H1 (cell line): ENCODE results near the gene DMPK. TPM values are rescaled to one million over a fixed set of nuclear protein-coding genes. Genes with fewer than 3 reads are reported as not detected.

Experiments used
- CTCF ChIA-PET: fragments of 300-600 bp; sonication (Branson Sonifier 250); formaldehyde crosslinking; loops from one replicate; lab custom pipeline; 2021; ENCODE audit not compliant: partially characterized antibody; lab: Charles Lee
- POLR2A ChIA-PET: fragments of 300-600 bp; sonication (Branson Sonifier 250); formaldehyde crosslinking; loops from one replicate; lab custom pipeline; 2021; ENCODE audit warnings: inconsistent platforms; ENCODE audit not compliant: partially characterized antibody; lab: Charles Lee
- DNase-seq, 2 experiments: peaks; one replicate each; pipeline versions ENCODE4 v3.0.0 to v3.0.0-alpha.2; 2010 to 2022; ENCODE audit warnings: low spot score in 2 of 2, low read depth in 1 of 2, mixed read lengths in 1 of 2
- FAIRE-seq: peaks from 2 replicates; lab custom pipeline; 2011; peaks lifted over from hg19 to GRCh38; lab: Jason Lieb, UNC
- H2AFZ ChIP-seq: 2 replicates; pipeline ENCODE4 v1.8.1; 2012; ENCODE audit warnings: low read length, inconsistent platforms
- H2AK5ac ChIP-seq: 2 replicates; pipeline ENCODE4 v1.6.1; 2013; ENCODE audit warnings: low read depth, low read length
- H2BK120ac ChIP-seq: replicated peaks from 2 replicates; pipeline ENCODE3; 2013; ENCODE audit warnings: low read depth, low read length, inconsistent platforms
- H2BK12ac ChIP-seq: 2 replicates; pipeline ENCODE4 v1.6.1; 2013; ENCODE audit warnings: low read depth, low read length
- H2BK15ac ChIP-seq: 2 replicates; pipeline ENCODE4 v1.6.1; 2013; ENCODE audit warnings: low read length
- H2BK20ac ChIP-seq: 2 replicates; pipeline ENCODE4 v1.6.1; 2013; ENCODE audit warnings: low read length
- H2BK5ac ChIP-seq: 2 replicates; pipeline ENCODE4 v1.6.1; 2013; ENCODE audit warnings: low read depth, low read length
- H3K14ac ChIP-seq: 2 replicates; pipeline ENCODE4 v1.6.1; 2013; ENCODE audit warnings: inconsistent platforms; ENCODE audit not compliant: insufficient read length
- H3K18ac ChIP-seq: 2 replicates; pipeline ENCODE4 v1.6.1; 2013; ENCODE audit warnings: low read length; ENCODE audit errors: extremely low read depth
- H3K23ac ChIP-seq: 2 replicates; pipeline ENCODE4 v1.6.1; 2013; ENCODE audit warnings: inconsistent platforms; ENCODE audit not compliant: insufficient read length
- H3K23me2 ChIP-seq: 2 replicates; pipeline ENCODE4 v1.6.1; 2013; ENCODE audit warnings: low read depth, low read length
- H3K27ac ChIP-seq: 2 replicates; pipeline ENCODE4 v1.6.1; 2011; ENCODE audit warnings: low read depth, low read length, inconsistent platforms
- H3K27me3 ChIP-seq, 4 experiments: replicated peaks in 1 of 4; 1 replicate in 1 of 4; 2 replicates in 3 of 4; pipeline versions ENCODE4 v1.6.1 to v1.8.1; 2011 to 2013; ENCODE audit warnings: low read length in 3 of 4, mild to moderate bottlenecking in 3 of 4, inconsistent platforms in 2 of 4, mixed read lengths in 2 of 4, moderate library complexity in 1 of 4; ENCODE audit not compliant: control insufficient read depth in 3 of 4, insufficient read depth in 3 of 4; ENCODE audit errors: extremely low read depth in 1 of 4
- H3K36me3 ChIP-seq, 4 experiments: 2 replicates each; pipeline versions ENCODE4 v1.6.1 to v1.8.1; 2011 to 2013; ENCODE audit warnings: mild to moderate bottlenecking in 4 of 4, low read length in 3 of 4, moderate library complexity in 2 of 4, control low read depth in 1 of 4, inconsistent platforms in 1 of 4; ENCODE audit not compliant: insufficient read depth in 4 of 4, control insufficient read depth in 2 of 4
- H3K4ac ChIP-seq: replicated peaks from 2 replicates; pipeline ENCODE3; 2013; ENCODE audit warnings: low read length, low read depth, mixed read lengths, inconsistent platforms; ENCODE audit not compliant: insufficient read length
- H3K4me1 ChIP-seq, 4 experiments: replicated peaks in 1 of 4; 1 replicate in 1 of 4; 2 replicates in 3 of 4; pipeline versions ENCODE4 v1.6.1 to v1.8.1; 2011 to 2013; ENCODE audit warnings: low read length in 3 of 4, inconsistent platforms in 2 of 4, mixed read lengths in 1 of 4; ENCODE audit not compliant: insufficient read depth in 4 of 4, control insufficient read depth in 3 of 4
- H3K4me2 ChIP-seq, 2 experiments: 2 replicates each; pipeline versions ENCODE4 v1.6.1 to v1.8.1; 2011 to 2013; ENCODE audit warnings: low read depth in 2 of 2, low read length in 2 of 2, control low read depth in 1 of 2, inconsistent platforms in 1 of 2, mild to moderate bottlenecking in 1 of 2; ENCODE audit not compliant: insufficient read depth in 1 of 2
- H3K4me3 ChIP-seq, 4 experiments: fragments of 200-600, 300-600 bp in 1 of 4; sonication (generic), shearing (Covaris generic), sonication (Bioruptor Twin) in 1 of 4; 2 replicates each; pipeline versions ENCODE4 v1.5.1 to v1.8.1; 2011 to 2016; ENCODE audit warnings: low read length in 4 of 4, low read depth in 3 of 4, control low read depth in 2 of 4, inconsistent platforms in 2 of 4, mild to moderate bottlenecking in 2 of 4, mixed read lengths in 1 of 4, moderate library complexity in 1 of 4; ENCODE audit not compliant: insufficient read depth in 2 of 4; ENCODE audit errors: extremely low read depth in 1 of 4
- H3K56ac ChIP-seq: replicated peaks from 2 replicates; pipeline ENCODE3; 2013; ENCODE audit warnings: low read depth, mild to moderate bottlenecking, mixed read lengths, low read length, inconsistent platforms; ENCODE audit not compliant: insufficient read length
- H3K79me1 ChIP-seq: 2 replicates; pipeline ENCODE4 v1.6.1; 2013; ENCODE audit warnings: low read depth, low read length, control low read depth
- H3K79me2 ChIP-seq, 2 experiments: 2 replicates each; pipeline versions ENCODE4 v1.6.1 to v1.8.1; 2012 to 2013; ENCODE audit warnings: low read length in 2 of 2, mild to moderate bottlenecking in 2 of 2, inconsistent platforms in 1 of 2; ENCODE audit not compliant: insufficient read depth in 2 of 2, control insufficient read depth in 1 of 2
- H3K9ac ChIP-seq, 4 experiments: replicated peaks in 1 of 4; 1 replicate in 1 of 4; 2 replicates in 3 of 4; pipeline versions ENCODE4 v1.6.1 to v1.8.1; 2011 to 2013; ENCODE audit warnings: low read depth in 3 of 4, low read length in 3 of 4, control low read depth in 2 of 4, mild to moderate bottlenecking in 2 of 4, moderate library complexity in 2 of 4, inconsistent platforms in 1 of 4; ENCODE audit errors: extremely low read depth in 1 of 4
- H3K9me3 ChIP-seq, 2 experiments: 2 replicates each; pipeline versions ENCODE4 v1.6.1 to v1.8.1; 2012 to 2013; ENCODE audit warnings: mild to moderate bottlenecking in 2 of 2, moderate library complexity in 2 of 2, control low read depth in 1 of 2, inconsistent platforms in 1 of 2, low read depth in 1 of 2, low read length in 1 of 2, mixed read lengths in 1 of 2; ENCODE audit not compliant: insufficient read depth in 2 of 2
- H4K20me1 ChIP-seq, 2 experiments: replicated peaks in 1 of 2; 2 replicates each; pipeline versions ENCODE3 to v1.8.1; 2011 to 2013; ENCODE audit warnings: inconsistent platforms in 2 of 2, low read length in 2 of 2, mild to moderate bottlenecking in 1 of 2; ENCODE audit not compliant: insufficient read depth in 2 of 2, control insufficient read depth in 1 of 2
- H4K5ac ChIP-seq: 2 replicates; pipeline ENCODE4 v1.6.1; 2013; ENCODE audit warnings: low read length, low read depth, mixed read lengths, inconsistent platforms; ENCODE audit not compliant: insufficient read length
- H4K8ac ChIP-seq: 2 replicates; pipeline ENCODE4 v1.8.0; 2013; ENCODE audit warnings: mild to moderate bottlenecking, moderate library complexity, low read length, inconsistent platforms; ENCODE audit not compliant: insufficient read depth; ENCODE audit errors: extremely low read depth
- H4K91ac ChIP-seq: replicated peaks from 2 replicates; pipeline ENCODE3; 2013; ENCODE audit warnings: low read length, mixed read lengths, inconsistent platforms; ENCODE audit not compliant: insufficient read length
- BRCA1 ChIP-seq: IDR thresholded peaks from 2 replicates; pipeline ENCODE4 v1.6.1; 2012; ENCODE audit warnings: low read depth, low read length, improper control_type of control experiment
- CBX5 ChIP-seq: fragments of 300-800, 300-1000 bp; sonication (generic); IDR thresholded peaks from 2 replicates; pipeline ENCODE4 v1.7.1; 2016; ENCODE audit warnings: antibody characterized with exemption, low read length, low read depth
- GABPA ChIP-seq: IDR thresholded peaks from 2 replicates; pipeline ENCODE4 v1.6.1; 2011; ENCODE audit warnings: mild to moderate bottlenecking, low read length, moderate library complexity, borderline replicate concordance; ENCODE audit not compliant: insufficient read depth
- JUND ChIP-seq: IDR thresholded peaks from 2 replicates; pipeline ENCODE4 v1.6.1; 2011; ENCODE audit warnings: mild to moderate bottlenecking, improper control_type of control experiment, low read length
- POLR2A ChIP-seq, 2 experiments: IDR thresholded peaks; 1 replicate in 1 of 2; 2 replicates in 1 of 2; pipeline ENCODE4 v1.6.1; 2011; ENCODE audit warnings: low read depth in 2 of 2, low read length in 2 of 2, mild to moderate bottlenecking in 2 of 2; ENCODE audit errors: control extremely low read depth in 1 of 2
- RFX5 ChIP-seq: IDR thresholded peaks from 2 replicates; pipeline ENCODE4 v1.6.1; 2011; ENCODE audit warnings: low read depth, low read length, improper control_type of control experiment, borderline replicate concordance
- RNF2 ChIP-seq: fragments of 200-900, 300-1000 bp; sonication (generic); IDR thresholded peaks from 2 replicates; pipeline ENCODE4 v1.7.1; 2016; ENCODE audit warnings: borderline replicate concordance, low read depth, mild to moderate bottlenecking, antibody characterized with exemption, low read length; ENCODE audit not compliant: poor library complexity, severe bottlenecking; ENCODE audit errors: missing control alignments
- RXRA ChIP-seq: IDR thresholded peaks from 2 replicates; pipeline ENCODE4 v1.6.1; 2011; ENCODE audit warnings: low read depth, mild to moderate bottlenecking, low read length, moderate library complexity; ENCODE audit not compliant: insufficient read depth
- TEAD4 ChIP-seq: IDR thresholded peaks from 2 replicates; pipeline ENCODE4 v1.6.1; 2012; ENCODE audit warnings: low read depth, low read length, inconsistent platforms, mixed read lengths
- WGBS, 2 experiments: shearing (Covaris generic) in 1 of 2; methylation state at CpG; one replicate each; pipeline versions ENCODE4 v1.1.6 to v1.1.7; 2013 to 2015; ENCODE audit warnings: low lambda C conversion rate in 2 of 2, mixed read lengths in 2 of 2, inconsistent platforms in 1 of 2, low coverage in 1 of 2, missing lambda C conversion rate in 1 of 2; ENCODE audit not compliant: insufficient replicate concordance in 2 of 2, insufficient coverage in 1 of 2, insufficient read length in 1 of 2; ENCODE audit errors: extremely low coverage in 1 of 2, missing lambda C conversion rate in 1 of 2; 5-methylcytosine and 5-hydroxymethylcytosine counted together
- long read RNA-seq, 2 experiments: library from RNA in 1 of 2; library from capped mRNA in 1 of 2; stranded (forward); transcript quantifications; one replicate each; pipeline ENCODE4 v2.0.0, GENCODE V29; 2021; ENCODE audit warnings: inconsistent platforms in 1 of 2
- polyA minus RNA-seq, 3 experiments: library from RNA; depleted of rRNA, polyadenylated mRNA; stranded (reverse); fragments of >200 nt; gene quantifications; 1 replicate in 2 of 3; 2 replicates in 1 of 3; pipeline ENCODE4 v1.2.3, GENCODE V29; 2011
- polyA plus RNA-seq, 7 experiments: library from polyadenylated mRNA; depleted of rRNA in 3 of 7; stranded (reverse) in 5 of 7; unstranded in 2 of 7; fragments of >200 nt in 5 of 7; fragments of 200-250 nt in 2 of 7; gene quantifications; 1 replicate in 5 of 7; 2 replicates in 1 of 7; 4 replicates in 1 of 7; pipeline versions ENCODE4 v1.2.1 to v1.2.3, GENCODE V29; 2011 to 2013; ENCODE audit warnings: missing spikeins in 2 of 7, mixed read lengths in 2 of 7
- total RNA-seq: library from RNA; stranded (reverse); fragmentation: NEBNext Ultra II Directional; extraction: Animal tissue kit (Norgen Biotek cat#: 25700); gene quantifications from 2 replicates; pipeline ENCODE4 v1.2.1, GENCODE V29; 2021

DMPK gene
- 27.4 and 28.2 TPM in 2 replicates for total RNA-seq
- 13.7 and 25.3 TPM in 2 replicates for polyA plus RNA-seq (2011; rRNA removed)
- 18.9 TPM for polyA plus RNA-seq (2011; cell fraction: cytosol; rRNA removed)
- polyA plus RNA-seq (2011; cell fraction: nucleus; rRNA removed), result 155 TPM
- polyA plus RNA-seq (2012, experiment 1 of 2), result 18.9 to 42.0 TPM (median 34.4 TPM) in 4 replicates
- 23.6 TPM for polyA plus RNA-seq (2012, experiment 2 of 2)
- polyA plus RNA-seq (2013, experiment 1 of 2), result 12.6 TPM
- polyA plus RNA-seq (2013, experiment 2 of 2), result 10.9 TPM
- polyA minus RNA-seq (2011; rRNA and poly(A)+ RNA removed), result 7.1 and 11.1 TPM in 2 replicates
- 7.6 TPM for polyA minus RNA-seq (2011; cell fraction: cytosol; rRNA and poly(A)+ RNA removed)
- polyA minus RNA-seq (2011; cell fraction: nucleus; rRNA and poly(A)+ RNA removed), result 26.5 TPM
- long read RNA-seq, experiment 1, partial matches to known transcripts, result 1 of 5 reads
- long read RNA-seq, experiment 1, other reads (novel, unspliced or antisense), result 2 of 5 reads
- long read RNA-seq, experiment 2, partial matches to known transcripts, result 0 of 1 reads
- long read RNA-seq, experiment 2, other reads (novel, unspliced or antisense), result 1 of 1 reads

- peaks cover 15 to 26% of the 10 kb centered on the region in 2 experiments for H4K20me1 ChIP-seq
- WGBS, 2 experiments, result 76% methylated on average over 14 of the region's 18 CpGs; no CpG with 5 or more reads in 1 of the 2 experiments
- no peak within 1 kb of the TSS for H3K9ac ChIP-seq
- no peak within 1 kb of the TSS for H3K27ac ChIP-seq
- H4K8ac ChIP-seq, result peak within 1 kb of the TSS; percentile 15; the same call in 1 of the 2 replicates
- H3K27me3 ChIP-seq, result peaks cover 0 to 6% (median 0%) of the 10 kb centered on the region in 4 experiments; a peak in 1 of 7 replicates
- no peak within 1 kb of the TSS for H2AK5ac ChIP-seq
- no peak within 1 kb of the TSS for H2BK20ac ChIP-seq
- H2BK12ac ChIP-seq, result 0 out of 2 replicates have a peak within 1 kb of the TSS, but pooled peaks have one; percentile 39
- H3K4me3 ChIP-seq, result no peak within 1 kb of the TSS
- no peak within 1 kb of the TSS for H3K56ac ChIP-seq
- FAIRE-seq (no peak), DNase-seq (no peak)
- no peak within 1 kb of the TSS for H4K5ac ChIP-seq
- H2BK5ac ChIP-seq, result no peak within 1 kb of the TSS
- ChIA-PET CTCF (interaction anchor here (0.5 to 5.1 kb wide), 17 partner anchors 7 to 103 kb away, joined by 3 to 45 read pairs (median 3); partner anchors contain the start of genes FBXO46, IRF2BP1 and SIX5), POLR2A (interaction anchor here (0.6 to 9.5 kb wide), 13 partner anchors 10 to 98 kb away, joined by 3 to 133 read pairs (median 4); partner anchors contain the start of genes DMWD, SIX5 and SYMPK)
- H3K4me2 ChIP-seq, result no peak within 1 kb of the TSS
- H3K79me2 ChIP-seq, result no peaks in the 10 kb centered on the region
- no peak within 1 kb of the TSS for H3K14ac ChIP-seq
- no peak within 1 kb of the TSS for H2BK120ac ChIP-seq
- no peak within 1 kb of the TSS for H3K18ac ChIP-seq
- 0 out of 2 replicates have a peak, but pooled peaks cover 4% of the 10 kb centered on the region for H3K79me1 ChIP-seq
- no peak within 1 kb of the TSS for H3K23ac ChIP-seq
- no peak within 1 kb of the TSS for H2AFZ ChIP-seq
- no peak within 1 kb of the TSS for H4K91ac ChIP-seq
- H2BK15ac ChIP-seq, result no peak within 1 kb of the TSS
- H3K9me3 ChIP-seq, result no peaks in the 10 kb centered on the region
- H3K4ac ChIP-seq, result no peak within 1 kb of the TSS
- H3K36me3 ChIP-seq, result peaks cover 3 to 24% (median 8%) of the 10 kb centered on the region in 4 experiments; a peak in 6 of 8 replicates
- peaks cover 3 to 26% (median 15%) of the 10 kb centered on the region in 4 experiments for H3K4me1 ChIP-seq
- peaks cover 4% of the 10 kb centered on the region; the same call in 1 of the 2 replicates for H3K23me2 ChIP-seq
- no peak for TF ChIP-seq RXRA
- no peak for TF ChIP-seq BRCA1
- TF ChIP-seq POLR2A (IDR thresholded peaks at IDR 0.05; ENCODE audit: control extremely low read depth in 1 of 2, low read depth in 2 of 2, low read length in 2 of 2), result no peak
- no peak for TF ChIP-seq RNF2
- no peak for TF ChIP-seq CBX5
- TF ChIP-seq GABPA, result no peak
- TF ChIP-seq RFX5, result no peak
- TF ChIP-seq JUND, result no peak
- TF ChIP-seq TEAD4, result no peak
Observed at GRCh38 chr19:45782162-45782691, at the start of gene DMPK. DMPK (minus strand) TSS chr19:45782490; CDS start chr19:45782352, 138 bp downstream.
